Neutrophil (primary cell): ENCODE data around the gene PITRM1.

Experiments used
- H3K27ac ChIP-seq: fragments of 200-600 bp; sonication (generic); 2 replicates; pipeline ENCODE4 v1.5.1; 2016; ENCODE audit warnings: mild to moderate bottlenecking, moderate library complexity
- H3K27me3 ChIP-seq: fragments of 200-600 bp; sonication (generic); 2 replicates; pipeline ENCODE4 v1.6.0; 2016; ENCODE audit warnings: mild to moderate bottlenecking
- H3K36me3 ChIP-seq: fragments of 200-600 bp; sonication (generic); 2 replicates; pipeline ENCODE4 v1.5.1; 2017
- H3K4me1 ChIP-seq, 2 experiments: fragments of 200-600 bp in 1 of 2; sonication (generic) in 1 of 2; 1 replicate in 1 of 2; 2 replicates in 1 of 2; pipeline versions ENCODE4 v1.5.1 to v1.6.1; 2013 to 2016; ENCODE audit warnings: low read depth in 1 of 2, low read length in 1 of 2, mild to moderate bottlenecking in 1 of 2, moderate library complexity in 1 of 2; ENCODE audit not compliant: control insufficient read depth in 1 of 2, insufficient read depth in 1 of 2
- H3K4me3 ChIP-seq, 2 experiments: fragments of 200-600 bp in 1 of 2; sonication (generic) in 1 of 2; 1 replicate in 1 of 2; 2 replicates in 1 of 2; pipeline ENCODE4 v1.5.1; 2013 to 2016; ENCODE audit warnings: low read depth in 1 of 2, low read length in 1 of 2, mild to moderate bottlenecking in 1 of 2, moderate library complexity in 1 of 2
- H3K9me3 ChIP-seq: fragments of 200-600 bp; sonication (generic); 2 replicates; pipeline ENCODE4 v1.5.1; 2016
- TF ChIP-seq, protein P1 (sequence below): fragments of 200-600 bp; sonication (generic); IDR thresholded peaks from 2 replicates; pipeline ENCODE4 v1.5.1; 2016; ENCODE audit warnings: antibody characterized with exemption

PITRM1 gene

DNA sequence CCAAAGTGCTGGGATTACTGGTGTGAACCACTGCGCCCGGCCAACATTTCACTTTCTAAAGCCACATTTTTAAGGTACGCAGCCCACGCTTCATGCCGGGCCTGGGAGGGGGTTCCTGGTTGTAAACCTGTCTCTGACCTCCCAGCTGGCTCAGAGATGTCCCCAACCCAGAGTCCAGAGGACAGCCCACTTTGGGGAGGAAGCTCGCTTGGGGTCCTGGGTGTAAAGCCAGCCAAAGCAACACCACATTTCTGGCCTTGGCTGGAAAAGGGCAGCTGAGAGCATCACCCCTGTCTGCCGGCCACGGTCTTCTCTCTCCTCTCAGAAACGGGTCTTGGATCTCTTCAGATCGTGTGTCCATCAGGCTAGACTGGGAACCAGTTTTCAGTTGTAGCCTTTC lies 23.9 kb upstream of the PITRM1 start:
- Histone ChIP-seq H3K27ac (no peak overlapping the region), H3K4me3 (no peak overlapping the region), H3K9me3 (no peaks in the 10 kb centered on the region), H3K27me3 (peaks cover 52% of the 10 kb centered on the region), H3K36me3 (no peaks in the 10 kb centered on the region), H3K4me1 (no peaks in the 10 kb centered on the region)
- TF ChIP-seq, protein P1, sequence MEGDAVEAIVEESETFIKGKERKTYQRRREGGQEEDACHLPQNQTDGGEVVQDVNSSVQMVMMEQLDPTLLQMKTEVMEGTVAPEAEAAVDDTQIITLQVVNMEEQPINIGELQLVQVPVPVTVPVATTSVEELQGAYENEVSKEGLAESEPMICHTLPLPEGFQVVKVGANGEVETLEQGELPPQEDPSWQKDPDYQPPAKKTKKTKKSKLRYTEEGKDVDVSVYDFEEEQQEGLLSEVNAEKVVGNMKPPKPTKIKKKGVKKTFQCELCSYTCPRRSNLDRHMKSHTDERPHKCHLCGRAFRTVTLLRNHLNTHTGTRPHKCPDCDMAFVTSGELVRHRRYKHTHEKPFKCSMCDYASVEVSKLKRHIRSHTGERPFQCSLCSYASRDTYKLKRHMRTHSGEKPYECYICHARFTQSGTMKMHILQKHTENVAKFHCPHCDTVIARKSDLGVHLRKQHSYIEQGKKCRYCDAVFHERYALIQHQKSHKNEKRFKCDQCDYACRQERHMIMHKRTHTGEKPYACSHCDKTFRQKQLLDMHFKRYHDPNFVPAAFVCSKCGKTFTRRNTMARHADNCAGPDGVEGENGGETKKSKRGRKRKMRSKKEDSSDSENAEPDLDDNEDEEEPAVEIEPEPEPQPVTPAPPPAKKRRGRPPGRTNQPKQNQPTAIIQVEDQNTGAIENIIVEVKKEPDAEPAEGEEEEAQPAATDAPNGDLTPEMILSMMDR = no peak

DNA sequence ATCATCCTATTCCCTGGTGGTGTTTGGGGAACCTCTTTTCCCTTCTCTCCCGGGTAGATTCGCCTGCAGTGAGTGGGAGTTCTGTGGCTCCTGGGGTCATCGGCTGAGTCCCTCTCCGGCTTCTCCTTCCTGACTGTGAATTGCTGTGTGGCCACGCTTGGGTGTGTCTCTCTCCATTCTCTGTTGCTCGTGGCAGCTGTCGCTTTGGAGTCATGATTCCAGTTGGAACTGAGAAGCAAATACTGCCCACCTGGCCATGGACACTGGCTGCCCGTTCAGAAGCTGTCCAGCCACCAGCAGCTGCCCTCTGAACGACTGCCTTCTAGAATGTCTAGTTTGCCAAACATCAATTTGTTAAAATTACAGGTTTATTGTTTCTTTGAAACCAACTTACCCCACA lies 23.1 kb upstream of the PITRM1 start:
- Histone ChIP-seq H3K9me3 (no peaks in the 10 kb centered on the region), H3K27ac (no peak overlapping the region), H3K36me3 (no peaks in the 10 kb centered on the region), H3K4me3 (no peak overlapping the region), H3K4me1 (no peaks in the 10 kb centered on the region), H3K27me3 (peaks cover 49% of the 10 kb centered on the region)
- TF ChIP-seq, protein P1 = no peak

DNA sequence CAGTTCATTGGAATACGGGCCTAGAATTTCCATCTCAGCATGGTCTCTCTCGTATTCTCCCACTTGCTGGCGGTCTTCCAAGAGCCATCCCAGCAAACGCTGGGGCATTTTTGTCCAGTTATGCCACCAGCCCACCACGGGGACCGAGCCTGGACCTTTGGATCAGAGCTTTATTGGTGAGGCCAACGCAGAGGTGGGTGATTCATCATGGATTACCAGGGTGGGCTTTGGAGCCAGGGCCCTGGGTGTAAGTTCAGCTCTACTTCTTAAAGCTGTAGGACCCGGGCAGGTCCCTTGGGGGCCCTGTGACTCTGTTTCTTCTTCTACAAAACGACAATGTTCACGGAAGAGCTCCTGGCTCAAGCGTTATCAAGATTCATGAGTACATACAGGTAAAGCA lies 22.7 kb upstream of the PITRM1 start:
- Histone ChIP-seq H3K27ac (no peak overlapping the region), H3K4me3 (no peak overlapping the region), H3K36me3 (no peaks in the 10 kb centered on the region), H3K27me3 (peaks cover 45% of the 10 kb centered on the region), H3K4me1 (no peaks in the 10 kb centered on the region), H3K9me3 (no peaks in the 10 kb centered on the region)
- TF ChIP-seq, protein P1 = no peak

DNA sequence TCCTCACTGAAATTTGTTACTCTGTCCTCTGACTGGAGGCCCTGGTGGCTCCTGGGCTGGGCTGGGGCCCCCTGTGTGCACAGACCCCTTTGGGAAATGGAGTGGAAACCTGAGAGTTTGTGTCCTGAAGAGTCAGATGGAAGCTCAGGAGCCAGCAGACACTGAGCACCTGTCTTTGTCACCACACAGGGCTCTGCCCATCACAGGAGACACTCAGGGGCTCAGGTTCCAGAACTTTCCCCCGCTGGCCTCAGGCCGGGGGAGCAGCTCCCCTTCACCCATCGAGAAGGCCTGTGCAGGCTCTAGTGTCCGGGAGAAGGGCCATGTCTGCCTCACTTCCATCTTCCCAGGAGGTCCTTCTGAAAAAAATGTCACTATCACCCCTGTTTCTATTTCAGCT lies 22.3 kb upstream of the PITRM1 start:
- no peak overlapping the region for H3K27ac ChIP-seq
- H3K4me3 ChIP-seq = no peak overlapping the region
- no peaks in the 10 kb centered on the region for H3K9me3 ChIP-seq
- peaks cover 40% of the 10 kb centered on the region for H3K27me3 ChIP-seq
- H3K36me3 ChIP-seq = no peaks in the 10 kb centered on the region
- H3K4me1 ChIP-seq = no peaks in the 10 kb centered on the region
- TF ChIP-seq, protein P1 = no peak

DNA sequence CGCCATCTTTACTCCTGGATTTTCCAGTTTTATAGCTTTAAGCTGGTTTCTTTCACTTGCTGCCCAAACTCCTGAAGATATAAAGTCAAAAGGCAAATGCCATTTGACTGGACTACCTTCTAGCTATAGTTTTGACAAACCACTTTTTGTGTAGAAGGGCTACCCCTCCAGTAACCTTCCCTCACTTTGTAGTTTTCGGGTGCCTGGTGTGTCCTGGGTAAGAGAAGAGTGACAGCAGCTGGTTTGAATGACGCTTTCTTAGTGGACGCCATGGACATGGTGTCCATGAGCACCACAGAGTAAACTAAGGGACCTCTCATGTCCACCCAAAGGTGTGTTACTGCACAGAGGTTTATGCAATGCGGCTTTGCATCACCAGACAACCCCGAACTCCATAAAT lies 21.2 kb upstream of the PITRM1 start:
- H3K4me3 ChIP-seq = no peak overlapping the region
- H3K9me3 ChIP-seq = no peaks in the 10 kb centered on the region
- H3K27me3 ChIP-seq = peaks cover 29% of the 10 kb centered on the region
- H3K36me3 ChIP-seq = no peaks in the 10 kb centered on the region
- no peaks in the 10 kb centered on the region for H3K4me1 ChIP-seq
- H3K27ac ChIP-seq = no peak overlapping the region
- TF ChIP-seq, protein P1 = no peak
